SHP77 treated with DMSO at 0.1 percent for 48 hours (cell line): Measurements from ENCODE around the gene SPRY1.

Source experiments
- DNase-seq: peaks from one replicate; lab custom pipeline; 2025; lab: John Stamatoyannopoulos, UW

The SPRY1 gene

DNA sequence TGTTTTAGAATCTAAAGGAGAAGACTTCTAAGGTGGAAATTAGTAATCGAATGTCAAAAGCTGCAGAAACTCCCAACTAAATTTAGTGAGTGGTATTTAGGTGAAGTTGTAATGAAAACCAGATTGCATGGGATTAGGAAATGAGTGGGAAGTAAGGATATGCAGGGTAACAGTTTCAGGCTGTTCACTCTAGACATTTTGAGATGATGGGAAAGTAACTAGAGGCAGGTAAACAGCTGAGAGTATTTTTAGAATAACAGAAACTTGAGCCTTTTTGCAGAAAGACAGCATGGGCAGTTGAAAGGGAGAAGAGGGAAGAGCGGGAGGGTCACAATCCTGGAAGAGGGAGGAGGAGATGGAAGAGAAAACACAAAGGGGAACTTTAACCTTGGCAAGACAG lies 12.7 kb downstream of the SPRY1 start:
- DNase-seq: no peak

- no peak for DNase-seq
Observed at GRCh38 chr4:123411514-123411913, 14.9 kb downstream of the SPRY1 start.

GRCh38 chr4:123412091-123412505 lies 15.5 kb downstream of the SPRY1 start:
- DNase-seq: no peak

DNA sequence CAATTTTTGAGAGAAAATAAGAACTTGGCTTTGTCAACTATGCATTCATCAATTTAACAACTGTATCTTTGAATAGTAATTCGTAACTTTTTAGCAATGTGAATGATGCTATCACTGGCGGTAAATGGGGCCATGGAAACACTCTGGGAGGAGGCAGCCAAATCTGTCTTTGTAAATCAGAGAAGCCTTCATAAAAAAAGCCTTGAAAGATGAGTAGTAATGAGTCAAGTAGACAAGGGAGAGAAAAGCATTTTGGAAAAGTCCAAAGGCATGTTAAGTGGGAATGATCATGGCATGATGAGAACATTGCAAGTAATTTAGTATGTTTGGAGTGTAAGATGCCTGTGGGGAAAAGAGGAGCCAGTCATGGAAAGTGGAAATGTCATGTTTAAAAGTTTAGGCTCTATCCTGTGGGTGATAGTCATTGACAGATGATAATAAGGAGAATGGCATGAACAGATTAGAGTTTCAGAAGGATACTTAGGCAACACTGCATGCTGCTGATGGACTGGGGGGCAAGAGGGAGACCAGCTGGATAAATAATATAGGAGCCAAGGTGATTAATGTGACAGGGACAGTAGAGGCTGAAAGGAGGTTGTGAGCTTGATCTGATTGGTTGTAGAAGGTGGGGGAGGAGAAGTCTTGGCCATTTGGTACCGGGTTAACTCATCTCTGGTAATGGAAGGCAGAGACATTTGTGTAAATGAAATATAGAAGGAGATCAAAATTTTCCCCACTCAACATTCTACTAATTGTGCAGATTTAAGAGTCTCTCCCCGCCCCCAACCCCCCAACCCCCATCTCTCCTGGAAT lies 16.3 kb downstream of the SPRY1 start:
- peak; percentile 36 for DNase-seq

DNA sequence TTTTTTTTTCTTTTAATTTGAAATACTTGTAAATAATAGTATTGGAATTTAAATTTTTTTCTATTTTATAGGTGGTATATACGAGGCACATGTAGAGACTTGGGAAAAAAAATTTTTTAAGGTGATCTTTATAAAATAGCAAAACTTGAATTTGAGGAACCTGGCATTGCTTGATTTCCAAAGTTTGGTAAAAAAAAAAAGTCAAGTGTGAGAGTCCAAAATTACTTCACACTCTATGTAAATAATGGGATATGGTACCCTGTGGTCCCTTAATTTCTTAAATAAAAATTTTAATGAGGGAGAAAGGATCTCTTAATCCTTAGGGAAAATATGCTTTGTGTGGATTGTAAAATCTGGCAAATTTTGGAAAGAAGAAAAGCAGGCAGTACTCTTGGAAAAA lies 19.0 kb downstream of the SPRY1 start:
- no peak for DNase-seq

DNA sequence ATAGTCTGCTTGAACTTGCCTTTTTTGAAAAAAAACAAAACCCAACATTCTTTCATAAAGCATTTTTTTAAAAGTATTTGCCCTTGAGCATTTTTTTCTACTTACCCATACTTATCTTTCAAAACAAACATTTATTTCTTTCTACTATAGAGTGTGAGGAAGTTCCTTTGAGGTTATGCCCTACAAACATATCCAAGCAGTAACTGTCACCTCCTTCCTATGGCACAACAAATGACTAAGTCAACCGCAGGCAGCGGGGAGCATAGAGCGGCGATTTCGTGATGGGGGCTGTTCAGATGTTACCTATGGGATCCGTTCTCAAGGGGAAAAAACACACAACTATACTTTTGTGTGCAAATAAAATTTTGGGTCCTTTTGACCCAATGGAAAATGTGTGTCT lies 19.4 kb downstream of the SPRY1 start:
- no peak for DNase-seq

GRCh38 chr4:123417813-123418212 lies 21.2 kb downstream of the SPRY1 start:
- no peak for DNase-seq

DNA sequence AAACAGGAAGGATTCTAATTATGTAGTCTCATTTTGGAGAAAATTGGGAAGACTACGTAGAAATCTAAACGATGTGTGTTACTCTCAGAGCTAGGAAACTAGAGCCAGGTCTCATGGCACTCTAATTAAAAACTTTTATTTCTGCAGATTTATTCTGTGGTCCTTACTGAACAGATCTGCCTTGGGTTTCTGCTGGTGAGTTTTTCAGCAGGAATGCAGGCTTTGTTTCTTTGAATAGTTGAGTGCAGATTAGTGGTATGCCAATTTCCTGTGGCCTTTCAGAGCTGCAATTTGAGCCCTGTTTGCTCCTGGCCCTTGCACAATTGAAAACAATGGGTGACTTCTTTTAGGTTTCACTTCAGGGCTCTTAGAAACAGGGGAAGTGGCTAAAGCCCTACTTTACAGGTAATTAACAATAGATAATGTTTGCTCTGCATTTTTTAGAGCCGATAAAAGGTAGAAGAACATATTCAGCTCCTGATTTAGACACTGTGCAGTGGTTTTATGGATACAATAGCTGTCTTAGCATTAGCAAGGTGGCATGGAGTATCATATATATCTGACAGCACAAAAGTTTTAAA lies 21.8 kb downstream of the SPRY1 start:
- peak; percentile 34 for DNase-seq

GRCh38 chr4:123419885-123420755 lies 23.5 kb downstream of the SPRY1 start:
- no peak for DNase-seq

DNA sequence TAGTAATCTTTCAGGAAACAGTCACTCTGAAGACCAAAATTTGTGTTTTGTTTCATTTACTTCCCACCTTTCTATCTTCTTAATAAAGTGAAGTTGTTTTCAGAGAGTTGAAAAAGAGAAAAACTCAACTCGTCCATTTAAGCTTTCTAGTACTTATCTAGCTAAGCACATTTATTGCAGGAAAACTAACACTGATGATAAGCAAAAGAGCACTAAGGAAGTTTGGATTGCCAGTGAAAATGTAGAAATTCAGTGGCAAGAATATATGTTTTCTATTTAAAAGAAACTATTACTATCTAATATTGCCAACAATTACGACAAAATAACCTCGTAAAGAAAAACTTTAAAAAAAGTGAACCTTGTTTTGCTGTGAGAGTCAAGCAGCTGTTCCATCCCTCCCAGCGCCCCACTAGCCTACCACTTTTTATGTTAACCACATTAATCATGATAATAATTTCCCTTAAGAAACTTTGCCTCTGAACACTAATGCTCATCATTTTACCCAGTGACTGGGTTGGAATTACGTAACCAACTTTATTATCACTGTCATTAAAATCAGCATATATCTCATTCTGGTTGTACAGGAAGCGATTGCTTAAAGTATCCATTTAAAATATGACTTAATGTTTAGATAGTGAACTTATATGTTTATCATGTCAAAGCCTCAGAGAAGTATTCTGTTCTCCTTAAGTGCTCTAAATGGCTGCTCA lies 24.8 kb downstream of the SPRY1 start:
- DNase-seq: no peak

DNA sequence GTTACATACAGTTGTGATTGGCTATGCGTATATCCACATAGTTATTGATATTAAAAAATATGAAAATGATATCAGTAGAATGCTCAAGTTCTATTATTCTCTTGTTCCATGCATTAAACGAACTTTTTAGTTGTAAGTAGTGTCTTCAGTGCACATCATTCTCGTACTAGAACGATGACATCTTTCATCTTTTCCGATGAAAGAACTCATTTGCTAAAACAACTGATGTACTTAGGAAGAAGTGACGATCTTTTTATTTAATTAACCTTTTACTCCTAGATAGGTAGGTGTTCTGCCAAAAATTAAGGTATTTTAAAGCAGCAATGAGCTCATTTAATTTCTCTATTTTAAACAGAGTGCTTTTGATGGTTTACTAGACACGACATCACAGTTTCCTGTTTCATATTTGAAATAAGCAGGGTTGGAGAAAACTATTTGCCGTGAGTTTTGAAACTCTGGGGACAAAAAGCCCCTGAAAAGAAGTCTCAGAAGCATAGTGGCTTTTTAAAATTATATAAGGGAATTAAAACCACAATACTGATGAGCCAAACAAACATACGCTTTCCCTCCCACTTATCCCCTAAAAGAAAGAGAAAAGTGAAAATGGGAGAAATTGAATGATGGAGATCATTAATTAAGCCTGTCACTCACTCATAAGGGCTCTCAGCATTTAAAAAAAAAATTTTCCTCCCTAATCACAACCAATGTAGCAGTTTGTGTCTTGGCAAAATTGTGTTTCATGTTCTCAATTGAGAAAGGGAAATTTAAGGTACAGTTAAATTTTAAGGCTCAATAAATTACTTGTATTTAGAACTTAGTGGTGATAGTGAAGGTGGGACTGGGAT lies 25.6 kb downstream of the SPRY1 start:
- no peak for DNase-seq

GRCh38 chr4:123423819-123424218 lies 27.2 kb downstream of the SPRY1 start:
- no peak for DNase-seq

GRCh38 chr4:123427951-123428350 lies 31.4 kb downstream of the SPRY1 start:
- no peak for DNase-seq

GRCh38 chr4:123430031-123430430 lies 33.4 kb downstream of the SPRY1 start:
- no peak for DNase-seq

GRCh38 chr4:123430501-123430900 lies 33.9 kb downstream of the SPRY1 start:
- DNase-seq: no peak

DNA sequence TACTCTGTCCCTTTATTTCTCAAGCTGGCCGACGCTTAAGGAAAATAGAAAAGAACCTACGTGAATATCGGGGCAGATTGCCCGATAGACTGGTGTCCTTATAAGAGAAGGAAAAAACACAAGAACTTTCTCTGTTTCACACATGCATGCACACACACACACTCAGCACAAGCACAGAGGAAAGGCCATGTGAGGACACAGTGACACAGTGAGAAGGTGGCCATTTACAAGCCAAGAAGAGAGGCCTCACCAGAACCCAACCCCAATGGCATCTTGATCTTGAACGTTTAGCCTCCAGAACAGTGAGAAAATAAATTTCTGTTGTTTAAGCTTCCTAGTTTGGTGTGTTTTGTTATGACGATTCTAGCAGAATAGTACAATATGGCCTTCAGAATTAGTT lies 37.0 kb downstream of the SPRY1 start:
- no peak for DNase-seq

GRCh38 chr4:123433976-123434375 lies 37.4 kb downstream of the SPRY1 start:
- DNase-seq: no peak

DNA sequence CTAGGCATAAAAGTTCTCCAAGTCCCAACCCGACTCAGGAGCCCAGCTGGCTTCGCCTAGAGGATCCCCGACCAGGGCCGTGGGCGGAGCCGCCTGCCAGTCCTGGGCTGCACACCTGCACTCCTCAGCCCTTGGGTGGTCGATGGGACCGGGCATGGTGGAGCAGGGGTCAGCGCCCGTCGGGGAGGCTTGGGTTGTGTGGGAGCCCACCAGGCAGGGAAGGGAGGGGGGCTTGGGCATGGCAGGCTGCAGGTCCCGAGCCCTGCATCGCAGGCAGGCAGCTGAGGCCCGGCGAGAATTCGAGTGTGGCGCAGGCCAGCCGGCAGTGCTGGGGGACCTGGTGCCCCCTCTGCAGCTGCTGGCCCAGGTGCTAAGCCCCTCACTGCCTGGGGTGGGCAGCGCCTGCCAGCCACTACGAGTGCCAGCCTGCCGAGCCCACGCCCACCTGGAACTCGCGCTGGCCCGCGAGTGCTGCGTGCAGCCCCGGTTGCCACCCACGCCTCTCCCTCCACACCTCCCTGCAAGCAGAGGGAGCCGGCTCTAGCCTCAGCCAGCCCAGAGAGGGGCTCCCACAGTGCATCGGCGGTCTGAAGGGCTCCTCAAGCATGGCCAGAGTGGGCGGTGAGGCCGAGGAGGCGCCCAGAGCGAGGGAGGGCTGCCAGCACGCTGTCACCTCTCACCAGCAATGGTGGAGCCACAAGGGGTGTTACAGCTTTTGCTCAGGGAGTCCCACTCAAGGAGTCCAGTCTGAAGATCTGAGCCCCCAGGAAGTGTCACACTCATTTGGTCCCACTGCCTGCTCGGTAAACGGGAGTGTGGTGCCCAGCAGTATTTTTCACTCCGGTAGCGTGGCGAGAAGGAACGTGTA lies 38.9 kb downstream of the SPRY1 start:
- DNase-seq: no peak

DNA sequence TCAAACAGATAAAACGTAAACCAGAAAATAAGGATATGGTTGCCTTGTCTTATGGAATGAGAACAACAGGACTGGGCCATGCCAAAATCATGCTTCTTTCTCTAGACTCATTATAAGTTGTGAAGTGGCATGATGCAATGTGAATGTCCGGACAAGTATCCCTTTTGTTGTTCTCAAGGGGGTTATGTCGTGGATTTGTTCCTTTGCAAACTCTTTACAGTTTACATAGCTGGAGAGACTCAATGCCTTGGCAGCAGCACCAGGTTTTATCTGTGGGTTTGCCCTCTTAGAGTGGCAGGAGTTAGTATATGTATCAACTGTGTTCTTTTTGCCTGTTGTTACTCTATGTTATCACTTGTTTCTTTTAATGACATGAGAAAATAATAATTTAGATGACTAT lies 41.4 kb downstream of the SPRY1 start:
- DNase-seq: no peak
